Activated CD4-positive, alpha-beta memory T cell treated with anti-CD3 and anti-CD28 coated beads for 36 hours (primary cell): ENCODE measurements around the gene ADORA2B. TPM values are rescaled to one million over a fixed set of nuclear protein-coding genes. Genes with fewer than 3 reads are reported as not detected.
A peak's percentile ranks its signal among the peaks of the same experiment; 100 is the strongest.
"Not testable (repeated sequence)": the region's sequence is repeated elsewhere in the genome, so short reads cannot be mapped to it uniquely, and the experiment has no call there.

Experiments
- CTCF ChIA-PET: fragments of 350-600 bp; sonication (Branson Sonifier 250); formaldehyde crosslinking; loops from one replicate; lab custom pipeline; 2021; ENCODE audit warnings: antibody characterized with exemption, inconsistent platforms; lab: Charles Lee
- POLR2A ChIA-PET: fragments of 350-600 bp; sonication (Branson Sonifier 250); formaldehyde crosslinking; loops from one replicate; lab custom pipeline; 2021; ENCODE audit warnings: antibody characterized with exemption; lab: Charles Lee
- DNase-seq: peaks from one replicate; pipeline ENCODE4 v3.0.0-alpha.2; 2020
- H3K27ac Mint-ChIP-seq: one replicate; pipeline ENCODE4 v1.8.0; 2021; ENCODE audit warnings: mixed read lengths
- H3K27me3 Mint-ChIP-seq: one replicate; pipeline ENCODE4 v1.8.0; 2021; ENCODE audit warnings: mixed read lengths
- H3K36me3 Mint-ChIP-seq: one replicate; pipeline ENCODE4 v1.8.0; 2021; ENCODE audit warnings: mixed read lengths
- H3K4me1 Mint-ChIP-seq: one replicate; pipeline ENCODE4 v1.8.0; 2021; ENCODE audit warnings: low read depth, mixed read lengths
- H3K4me3 Mint-ChIP-seq: one replicate; pipeline ENCODE4 v1.8.0; 2021; ENCODE audit warnings: mild to moderate bottlenecking, mixed read lengths
- H3K9me3 Mint-ChIP-seq: one replicate; pipeline ENCODE4 v1.8.0; 2021; ENCODE audit warnings: mixed read lengths
- intact Hi-C: fragments of 100-400 bp; cut with micrococcal nuclease; formaldehyde crosslinking; loops from one replicate; pipeline ENCODE4 v1.15.1; 2023
- total RNA-seq, 2 experiments: library from RNA; stranded (reverse); gene quantifications; one replicate each; pipeline ENCODE4 v1.2.3, GENCODE V29; 2021

Gene ADORA2B
- total RNA-seq, 2 experiments from 2014 or later: 0.24 to 0.27 TPM

GRCh38 chr17:15973834-15974233 is 28.9 kb downstream of the ADORA2B start:
- CTCF ChIA-PET: no interaction called here
- H3K9me3 Mint-ChIP-seq: no peaks in the 10 kb centered on the region
- POLR2A ChIA-PET: interaction anchor here (1.2 kb wide), 1 partner anchor 15 kb away, joined by 3 read pairs; no protein-coding TSS in a partner anchor
- H3K36me3 Mint-ChIP-seq: peaks cover 17% of the 10 kb centered on the region
- no peak overlapping the region for H3K27ac Mint-ChIP-seq
- intact Hi-C loops: no loop called here
- H3K4me1 Mint-ChIP-seq: no peaks in the 10 kb centered on the region
- DNase-seq: no peak
- H3K4me3 Mint-ChIP-seq: no peak overlapping the region
- peaks cover 9% of the 10 kb centered on the region for H3K27me3 Mint-ChIP-seq

- ChIA-PET CTCF (no interaction called here), POLR2A (no interaction called here)
- no peaks in the 10 kb centered on the region for H3K9me3 Mint-ChIP-seq
- no peak for DNase-seq
- no peak overlapping the region for H3K4me3 Mint-ChIP-seq
- H3K27me3 Mint-ChIP-seq: no peaks in the 10 kb centered on the region
- H3K36me3 Mint-ChIP-seq: peaks cover 35% of the 10 kb centered on the region
- peaks cover 19% of the 10 kb centered on the region for H3K4me1 Mint-ChIP-seq
- H3K27ac Mint-ChIP-seq: no peak overlapping the region
- intact Hi-C loops: no loop called here
These were observed 33.0 kb downstream of the ADORA2B start for GRCh38 chr17:15977894-15978293.

- no peak for DNase-seq
- intact Hi-C loops: no loop called here
- Mint-ChIP-seq H3K36me3 (peaks cover 35% of the 10 kb centered on the region), H3K27ac (no peak overlapping the region), H3K9me3 (no peaks in the 10 kb centered on the region), H3K27me3 (no peaks in the 10 kb centered on the region), H3K4me3 (no peak overlapping the region), H3K4me1 (peaks cover 19% of the 10 kb centered on the region)
- ChIA-PET POLR2A (no interaction called here), CTCF (no interaction called here)
These were observed 33.7 kb downstream of the ADORA2B start for GRCh38 chr17:15978606-15979005.

- H3K36me3 Mint-ChIP-seq: peaks cover 39% of the 10 kb centered on the region
- POLR2A ChIA-PET, H3K27ac Mint-ChIP-seq, H3K27me3 Mint-ChIP-seq, intact Hi-C loops, H3K4me3 Mint-ChIP-seq, DNase-seq, CTCF ChIA-PET, H3K9me3 Mint-ChIP-seq: not testable (repeated sequence)
- peaks cover 19% of the 10 kb centered on the region for H3K4me1 Mint-ChIP-seq
These were observed 34.1 kb downstream of the ADORA2B start for GRCh38 chr17:15979013-15979412.

GRCh38 chr17:15981208-15981607 is 36.3 kb downstream of the ADORA2B start:
- no peak overlapping the region for H3K27ac Mint-ChIP-seq
- peaks cover 45% of the 10 kb centered on the region for H3K36me3 Mint-ChIP-seq
- ChIA-PET POLR2A (no interaction called here), CTCF (no interaction called here)
- DNase-seq: peak; percentile 47
- no peaks in the 10 kb centered on the region for H3K9me3 Mint-ChIP-seq
- intact Hi-C loops: loop anchor here (1.0 kb wide), 1 partner anchor 22 kb away; no protein-coding TSS in a partner anchor
- H3K4me3 Mint-ChIP-seq: no peak overlapping the region
- peaks cover 19% of the 10 kb centered on the region for H3K4me1 Mint-ChIP-seq
- no peaks in the 10 kb centered on the region for H3K27me3 Mint-ChIP-seq

- no peak overlapping the region for H3K27ac Mint-ChIP-seq
- no peaks in the 10 kb centered on the region for H3K9me3 Mint-ChIP-seq
- H3K4me3 Mint-ChIP-seq: no peak overlapping the region
- peaks cover 19% of the 10 kb centered on the region for H3K4me1 Mint-ChIP-seq
- POLR2A ChIA-PET: no interaction called here
- intact Hi-C loops: loop anchor here (1.0 kb wide), 1 partner anchor 23 kb away; no protein-coding TSS in a partner anchor
- DNase-seq: no peak
- CTCF ChIA-PET: no interaction called here
- no peaks in the 10 kb centered on the region for H3K27me3 Mint-ChIP-seq
- H3K36me3 Mint-ChIP-seq: peaks cover 47% of the 10 kb centered on the region
These were observed 37.0 kb downstream of the ADORA2B start for GRCh38 chr17:15981646-15982580.

- no peak for DNase-seq
- peaks cover 8% of the 10 kb centered on the region for H3K36me3 Mint-ChIP-seq
- no peaks in the 10 kb centered on the region for H3K9me3 Mint-ChIP-seq
- ChIA-PET CTCF (interaction anchor here (0.6 to 3.6 kb wide), 3 partner anchors 51 to 87 kb away, joined by 3 to 28 read pairs (median 4); partner anchors contain the start of gene ADORA2B), POLR2A (no interaction called here)
- no peak overlapping the region for H3K4me3 Mint-ChIP-seq
- intact Hi-C loops: loop anchor here (5.0 kb wide), 1 partner anchor 734 kb away; no protein-coding TSS in a partner anchor
- H3K27me3 Mint-ChIP-seq: no peaks in the 10 kb centered on the region
- no peak overlapping the region for H3K27ac Mint-ChIP-seq
- H3K4me1 Mint-ChIP-seq: peaks cover 16% of the 10 kb centered on the region
These were observed 51.4 kb downstream of the ADORA2B start for GRCh38 chr17:15996322-15996721.

- Mint-ChIP-seq H3K27ac (peak overlapping the region; percentile 89), H3K36me3 (peaks cover 24% of the 10 kb centered on the region), H3K4me1 (peaks cover 31% of the 10 kb centered on the region), H3K27me3 (no peaks in the 10 kb centered on the region), H3K4me3 (no peak overlapping the region), H3K9me3 (no peaks in the 10 kb centered on the region)
- intact Hi-C loops: loop anchor here (1.0 to 5.0 kb wide), 6 partner anchors 39 to 736 kb away; partner anchors contain the start of genes ADORA2B and NCOR1
- ChIA-PET POLR2A (no interaction called here), CTCF (interaction anchor here (0.8 to 3.6 kb wide), 5 partner anchors 26 to 170 kb away, joined by 3 to 28 read pairs (median 4); partner anchors contain the start of gene ADORA2B)
- DNase-seq: no peak
These were observed 53.2 kb downstream of the ADORA2B start for GRCh38 chr17:15998031-15998562.

- H3K27ac Mint-ChIP-seq: peak within 1 kb of the TSS; percentile 89
- intact Hi-C loops: loop anchor here (2.0 to 5.0 kb wide), 2 partner anchors 215 to 737 kb away; partner anchors contain the start of gene NCOR1
- CTCF ChIA-PET: interaction anchor here (0.6 to 3.6 kb wide), 10 partner anchors 12 to 171 kb away, joined by 3 to 28 read pairs (median 4); partner anchors contain the start of gene ADORA2B
- H3K27me3 Mint-ChIP-seq: no peaks in the 10 kb centered on the region
- DNase-seq: peak; percentile 97
- no peaks in the 10 kb centered on the region for H3K9me3 Mint-ChIP-seq
- peaks cover 32% of the 10 kb centered on the region for H3K36me3 Mint-ChIP-seq
- peaks cover 31% of the 10 kb centered on the region for H3K4me1 Mint-ChIP-seq
- POLR2A ChIA-PET: interaction anchor here (0.8 to 2.0 kb wide), 4 partner anchors 8 to 64 kb away, joined by 3 to 12 read pairs (median 4); partner anchors contain the start of gene ADORA2B
- peak within 1 kb of the TSS; percentile 96 for H3K4me3 Mint-ChIP-seq
These were observed 54.4 kb downstream of the ADORA2B start, which contains the start of the genes TTC19 and ZSWIM7 for GRCh38 chr17:15999141-15999973. TSS of gene TTC19 (plus strand) at chr17:15999824. CDS start at chr17:15999849, 25 bp downstream. TSS of gene ZSWIM7 (minus strand) at chr17:15999704. CDS start at chr17:15999594, 110 bp downstream.

- H3K9me3 Mint-ChIP-seq: no peaks in the 10 kb centered on the region
- DNase-seq: no peak
- ChIA-PET POLR2A (interaction anchor here (0.6 to 2.0 kb wide), 4 partner anchors 7 to 56 kb away, joined by 3 to 12 read pairs (median 4); partner anchors contain the start of gene ADORA2B), CTCF (interaction anchor here (0.8 to 3.6 kb wide), 7 partner anchors 11 to 172 kb away, joined by 3 to 28 read pairs (median 5); partner anchors contain the start of gene ADORA2B)
- H3K27me3 Mint-ChIP-seq: no peaks in the 10 kb centered on the region
- peaks cover 40% of the 10 kb centered on the region for H3K36me3 Mint-ChIP-seq
- H3K4me1 Mint-ChIP-seq: peaks cover 31% of the 10 kb centered on the region
- peak overlapping the region; percentile 88 for H3K4me3 Mint-ChIP-seq
- intact Hi-C loops: loop anchor here (2.0 to 5.0 kb wide), 2 partner anchors 215 to 738 kb away; partner anchors contain the start of gene NCOR1
- H3K27ac Mint-ChIP-seq: peak overlapping the region; percentile 83
These were observed 55.3 kb downstream of the ADORA2B start for GRCh38 chr17:15999974-16000827.
